BJ (cell line): ENCODE data around the gene ISLR. TPM values are rescaled to one million over a fixed set of nuclear protein-coding genes. Genes with fewer than 3 reads are reported as not detected.

Experiments
- CTCF ChIA-PET: fragments of 350-600 bp; formaldehyde crosslinking; extraction: SDS; loops from one replicate; lab custom pipeline; 2021; ENCODE audit warnings: antibody characterized with exemption, inconsistent platforms; lab: Yijun Ruan, JAX
- POLR2A ChIA-PET: fragments of 300-600 bp; sonication (Branson Sonifier 250); formaldehyde crosslinking; extraction: SDS; loops from one replicate; lab custom pipeline; 2021; ENCODE audit warnings: antibody characterized with exemption; lab: Charles Lee
- DNase-seq: peaks from one replicate; pipeline ENCODE4 v3.0.0-alpha.2; 2011; ENCODE audit warnings: low read depth
- H3K27me3 ChIP-seq: 2 replicates; pipeline ENCODE4 v1.6.0; 2011; ENCODE audit warnings: low read length; ENCODE audit not compliant: control insufficient read depth, insufficient read depth
- H3K36me3 ChIP-seq: 2 replicates; pipeline ENCODE4 v1.5.1; 2011; ENCODE audit warnings: low read length; ENCODE audit not compliant: control insufficient read depth, insufficient read depth
- H3K4me3 ChIP-seq: 2 replicates; pipeline ENCODE4 v1.5.1; 2011; ENCODE audit warnings: low read depth, mild to moderate bottlenecking, control low read depth, low read length
- CTCF ChIP-seq: IDR thresholded peaks from 2 replicates; pipeline ENCODE4 v1.5.1; 2011; ENCODE audit warnings: low read depth, mild to moderate bottlenecking, control low read depth, inconsistent platforms, low read length, moderate library complexity; ENCODE audit not compliant: insufficient read depth
- polyA plus RNA-seq: library from polyadenylated mRNA; depleted of rRNA; stranded (reverse); fragments of >200 nt; gene quantifications from 2 replicates; pipeline ENCODE4 v1.2.3, GENCODE V29; 2011

ISLR gene
- polyA plus RNA-seq, 1 experiment, result 64.0 TPM

DNA sequence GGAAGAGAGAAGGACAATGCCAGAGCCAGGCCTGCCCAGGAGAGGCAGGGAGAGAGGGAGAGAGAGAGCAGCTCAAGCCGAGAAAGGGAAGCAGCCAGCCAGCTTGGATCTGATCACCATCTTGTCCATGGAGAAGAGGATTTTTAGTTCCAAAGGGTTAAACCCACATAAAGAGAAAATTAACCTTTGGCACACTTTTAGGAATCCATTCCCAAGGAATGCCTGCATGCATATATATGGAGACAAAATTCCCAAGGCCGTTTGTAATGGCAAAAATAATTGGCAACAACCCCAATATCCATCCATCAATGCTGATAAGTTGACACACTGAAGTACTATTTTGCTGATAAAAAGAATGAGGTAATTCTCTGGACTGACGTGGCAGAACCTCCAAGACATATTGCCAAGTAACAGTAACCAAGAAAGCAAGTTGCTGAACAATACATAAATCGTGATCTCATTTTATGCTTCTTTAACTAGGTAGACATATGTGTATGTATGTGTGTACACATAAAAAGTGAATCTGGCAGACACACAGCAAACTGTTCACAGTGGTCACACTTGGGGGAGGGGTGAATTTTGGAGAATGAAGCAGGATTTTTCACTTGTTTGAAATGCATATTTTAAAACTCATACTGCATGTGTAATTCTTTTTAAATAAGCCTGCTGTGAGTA, 36.6 kb downstream of the ISLR start:
- CTCF ChIA-PET, result interaction anchor here (0.9 to 1.3 kb wide), 2 partner anchors 10 to 112 kb away, joined by 3 read pairs; no protein-coding TSS in a partner anchor
- Histone ChIP-seq H3K27me3 (no peaks in the 10 kb centered on the region), H3K4me3 (no peak overlapping the region), H3K36me3 (no peaks in the 10 kb centered on the region)
- POLR2A ChIA-PET, result no interaction called here
- DNase-seq, result no peak
- no peak for TF ChIP-seq CTCF

DNA sequence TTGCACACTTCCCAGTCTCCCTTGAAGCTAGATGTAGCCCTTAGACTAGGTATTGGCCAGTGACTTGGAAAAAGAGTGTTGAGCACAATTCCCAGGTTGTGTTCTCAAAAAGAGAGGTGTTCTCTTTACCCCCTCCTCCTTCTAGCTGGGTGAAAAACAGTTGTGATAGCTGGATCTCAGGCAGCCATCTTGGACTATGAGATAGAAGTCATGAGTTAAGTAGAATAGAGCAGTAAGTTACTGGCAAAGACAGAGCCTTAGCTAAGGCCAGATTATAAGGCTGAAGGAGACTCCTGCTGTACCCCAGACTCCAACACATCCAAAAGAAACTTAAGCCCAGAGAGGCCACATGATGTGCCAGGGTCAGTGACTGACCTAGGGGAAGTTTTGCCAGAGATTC, 37.2 kb downstream of the ISLR start:
- Histone ChIP-seq H3K27me3 (no peaks in the 10 kb centered on the region), H3K4me3 (no peak overlapping the region), H3K36me3 (no peaks in the 10 kb centered on the region)
- no peak for DNase-seq
- no peak for TF ChIP-seq CTCF
- ChIA-PET CTCF (interaction anchor here (0.9 to 1.3 kb wide), 3 partner anchors 11 to 112 kb away, joined by 3 read pairs; no protein-coding TSS in a partner anchor), POLR2A (no interaction called here)

DNA sequence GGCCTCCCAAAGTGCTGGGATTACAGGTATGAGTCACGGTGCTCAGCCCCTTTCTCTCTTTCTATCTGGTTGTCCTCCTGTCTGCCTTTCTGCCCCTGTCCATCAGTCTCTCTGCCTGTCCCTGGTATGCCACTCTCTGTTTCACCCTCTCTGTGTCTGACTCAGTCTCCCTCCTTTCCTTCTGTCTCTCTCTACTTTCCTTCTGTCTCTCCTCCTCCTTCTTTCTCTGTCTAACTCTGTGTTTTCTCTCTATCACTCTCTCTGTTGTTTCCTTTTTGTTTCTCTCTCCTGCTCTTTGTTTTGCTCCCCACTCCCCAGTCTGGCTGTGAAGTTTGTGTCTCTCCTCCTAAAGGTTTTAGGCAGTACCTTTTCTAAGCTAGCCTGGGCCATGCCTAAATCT, 38.1 kb downstream of the ISLR start:
- no peak for DNase-seq
- Histone ChIP-seq H3K36me3 (no peaks in the 10 kb centered on the region), H3K4me3 (no peak overlapping the region), H3K27me3 (0 out of 2 replicates have a peak, but pooled peaks cover 1% of the 10 kb centered on the region)
- no peak for TF ChIP-seq CTCF
- POLR2A ChIA-PET, result no interaction called here
- CTCF ChIA-PET, result interaction anchor here (0.7 to 1.4 kb wide), 4 partner anchors 8 to 84 kb away, joined by 3 read pairs; no protein-coding TSS in a partner anchor

GRCh38 chr15:74212494-74212893, 39.0 kb downstream of the ISLR start:
- CTCF ChIA-PET, result interaction anchor here (1.4 kb wide), 1 partner anchor 9 kb away, joined by 3 read pairs; no protein-coding TSS in a partner anchor
- no peak for DNase-seq
- H3K27me3 ChIP-seq, result 0 out of 2 replicates have a peak, but pooled peaks cover 1% of the 10 kb centered on the region
- no peak for TF ChIP-seq CTCF
- H3K36me3 ChIP-seq, result no peaks in the 10 kb centered on the region
- POLR2A ChIA-PET, result no interaction called here
- H3K4me3 ChIP-seq, result no peak overlapping the region

- Histone ChIP-seq H3K4me3 (no peak overlapping the region), H3K27me3 (peaks cover 1% of the 10 kb centered on the region; the same call in 1 of the 2 replicates), H3K36me3 (no peaks in the 10 kb centered on the region)
- CTCF ChIA-PET, result interaction anchor here (0.7 kb wide), 1 partner anchor 35 kb away, joined by 3 read pairs; no protein-coding TSS in a partner anchor
- POLR2A ChIA-PET, result no interaction called here
- no peak for TF ChIP-seq CTCF
- DNase-seq, result no peak
Measured at GRCh38 chr15:74213858-74214284, 40.4 kb downstream of the ISLR start.
